LNCAP (cell line): ENCODE data around the gene LRGUK.

ENCODE experiments used
- TF ChIP-seq, protein P1 (sequence below): fragments of 450-650 bp; IDR thresholded peaks from 2 replicates; pipeline ENCODE4 v1.5.1; 2017; ENCODE audit warnings: mild to moderate bottlenecking

LRGUK gene, protein sequence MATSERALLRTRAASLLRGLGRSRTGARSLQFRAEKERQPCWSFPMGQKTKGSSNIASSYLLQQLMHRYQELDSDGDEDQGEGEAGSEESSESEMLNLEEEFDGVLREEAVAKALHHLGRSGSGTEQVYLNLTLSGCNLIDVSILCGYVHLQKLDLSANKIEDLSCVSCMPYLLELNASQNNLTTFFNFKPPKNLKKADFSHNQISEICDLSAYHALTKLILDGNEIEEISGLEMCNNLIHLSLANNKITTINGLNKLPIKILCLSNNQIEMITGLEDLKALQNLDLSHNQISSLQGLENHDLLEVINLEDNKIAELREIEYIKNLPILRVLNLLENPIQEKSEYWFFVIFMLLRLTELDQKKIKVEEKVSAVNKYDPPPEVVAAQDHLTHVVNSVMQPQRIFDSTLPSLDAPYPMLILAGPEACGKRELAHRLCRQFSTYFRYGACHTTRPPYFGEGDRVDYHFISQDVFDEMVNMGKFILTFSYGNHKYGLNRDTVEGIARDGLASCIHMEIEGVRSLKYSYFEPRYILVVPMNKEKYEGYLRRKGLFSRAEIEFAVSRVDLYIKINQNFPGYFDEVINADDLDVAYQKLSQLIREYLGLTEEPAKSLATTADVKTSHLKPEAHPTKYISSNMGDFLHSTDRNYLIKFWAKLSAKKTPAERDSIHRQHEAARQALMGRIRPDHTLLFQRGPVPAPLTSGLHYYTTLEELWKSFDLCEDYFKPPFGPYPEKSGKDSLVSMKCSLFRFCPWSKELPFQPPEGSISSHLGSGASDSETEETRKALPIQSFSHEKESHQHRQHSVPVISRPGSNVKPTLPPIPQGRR

DNA sequence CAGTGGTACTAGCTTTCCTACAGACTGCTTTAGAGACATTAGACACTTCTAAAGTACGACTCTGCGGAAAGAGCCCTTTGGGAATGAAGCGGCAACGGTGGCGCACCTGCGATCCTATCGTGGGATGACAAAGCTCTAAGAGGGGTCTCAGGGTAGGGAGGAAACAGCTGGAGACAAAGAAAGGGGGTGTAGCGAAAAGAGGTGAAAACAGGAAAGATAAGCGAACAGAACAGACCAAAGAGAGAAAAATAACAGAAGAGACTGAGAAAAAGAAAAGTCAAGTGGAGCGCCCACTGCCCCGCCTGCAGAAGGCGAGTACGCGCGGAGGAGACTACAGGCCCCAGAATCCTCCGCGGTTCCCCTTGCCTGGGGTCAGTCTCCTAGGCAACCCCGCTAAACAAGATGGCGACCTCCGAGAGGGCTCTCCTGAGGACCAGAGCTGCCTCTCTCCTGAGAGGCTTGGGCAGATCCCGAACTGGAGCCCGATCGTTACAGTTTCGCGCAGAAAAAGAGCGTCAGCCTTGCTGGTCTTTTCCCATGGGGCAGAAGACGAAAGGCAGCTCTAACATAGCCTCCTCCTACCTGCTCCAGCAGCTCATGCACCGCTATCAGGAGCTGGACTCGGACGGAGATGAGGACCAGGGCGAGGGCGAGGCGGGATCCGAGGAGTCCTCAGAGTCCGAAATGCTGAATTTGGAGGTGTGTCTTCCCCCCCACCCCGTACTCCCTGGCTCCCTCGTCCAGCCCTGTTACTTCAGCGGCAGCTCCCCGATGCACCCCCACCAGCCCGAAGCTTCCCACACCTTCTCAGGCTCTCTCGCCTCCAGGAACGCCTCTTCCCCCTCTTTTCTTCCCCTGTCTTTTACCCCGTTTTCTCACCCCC, at the start of gene LRGUK:
TSS of gene LRGUK (plus strand) at position 375 of the 883 bp plus-strand sequence. CDS start at position 403, 28 bp downstream.
- TF ChIP-seq, protein P1, sequence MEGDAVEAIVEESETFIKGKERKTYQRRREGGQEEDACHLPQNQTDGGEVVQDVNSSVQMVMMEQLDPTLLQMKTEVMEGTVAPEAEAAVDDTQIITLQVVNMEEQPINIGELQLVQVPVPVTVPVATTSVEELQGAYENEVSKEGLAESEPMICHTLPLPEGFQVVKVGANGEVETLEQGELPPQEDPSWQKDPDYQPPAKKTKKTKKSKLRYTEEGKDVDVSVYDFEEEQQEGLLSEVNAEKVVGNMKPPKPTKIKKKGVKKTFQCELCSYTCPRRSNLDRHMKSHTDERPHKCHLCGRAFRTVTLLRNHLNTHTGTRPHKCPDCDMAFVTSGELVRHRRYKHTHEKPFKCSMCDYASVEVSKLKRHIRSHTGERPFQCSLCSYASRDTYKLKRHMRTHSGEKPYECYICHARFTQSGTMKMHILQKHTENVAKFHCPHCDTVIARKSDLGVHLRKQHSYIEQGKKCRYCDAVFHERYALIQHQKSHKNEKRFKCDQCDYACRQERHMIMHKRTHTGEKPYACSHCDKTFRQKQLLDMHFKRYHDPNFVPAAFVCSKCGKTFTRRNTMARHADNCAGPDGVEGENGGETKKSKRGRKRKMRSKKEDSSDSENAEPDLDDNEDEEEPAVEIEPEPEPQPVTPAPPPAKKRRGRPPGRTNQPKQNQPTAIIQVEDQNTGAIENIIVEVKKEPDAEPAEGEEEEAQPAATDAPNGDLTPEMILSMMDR, result no peak

DNA sequence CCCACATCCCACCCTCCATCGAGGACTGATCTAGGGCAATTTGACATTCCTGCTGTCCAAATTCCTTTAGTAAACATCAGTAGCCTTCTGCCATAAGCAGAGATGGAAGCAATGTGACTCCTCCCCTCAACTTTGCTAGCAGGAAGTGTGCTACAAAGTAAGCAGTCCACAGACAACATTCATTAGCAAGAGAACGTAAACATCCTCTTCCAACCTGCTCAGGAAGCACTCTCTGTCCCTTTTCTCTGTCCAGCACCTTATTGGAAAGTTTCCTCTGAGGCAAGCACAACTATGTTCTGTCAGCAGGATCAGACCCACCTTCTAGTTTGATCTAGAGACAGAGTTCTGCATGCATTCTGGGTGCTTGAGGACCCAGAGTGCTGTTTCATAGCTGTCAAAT, 48.1 kb upstream of the LRGUK start:
- TF ChIP-seq, protein P1, result no peak

DNA sequence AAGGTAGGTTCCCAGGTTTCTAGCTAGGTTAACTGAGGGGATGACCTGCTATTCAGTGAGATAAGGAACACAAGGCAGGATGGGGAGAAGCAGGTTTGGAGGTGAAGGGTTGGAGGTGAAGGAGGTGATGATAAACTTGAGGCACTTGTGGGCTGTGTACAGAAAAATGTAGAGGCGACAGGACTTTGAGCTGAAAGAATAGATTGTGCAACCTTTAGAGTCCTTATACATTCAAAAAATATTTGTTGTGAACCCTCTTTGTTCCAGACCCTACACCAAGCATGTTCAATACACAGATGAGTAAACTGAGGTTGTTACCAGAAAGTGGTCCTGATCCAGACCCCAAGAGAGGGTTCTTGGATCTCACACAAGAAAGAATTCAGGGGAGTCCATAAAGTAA, 45.4 kb upstream of the LRGUK start:
- TF ChIP-seq, protein P1, result no peak

DNA sequence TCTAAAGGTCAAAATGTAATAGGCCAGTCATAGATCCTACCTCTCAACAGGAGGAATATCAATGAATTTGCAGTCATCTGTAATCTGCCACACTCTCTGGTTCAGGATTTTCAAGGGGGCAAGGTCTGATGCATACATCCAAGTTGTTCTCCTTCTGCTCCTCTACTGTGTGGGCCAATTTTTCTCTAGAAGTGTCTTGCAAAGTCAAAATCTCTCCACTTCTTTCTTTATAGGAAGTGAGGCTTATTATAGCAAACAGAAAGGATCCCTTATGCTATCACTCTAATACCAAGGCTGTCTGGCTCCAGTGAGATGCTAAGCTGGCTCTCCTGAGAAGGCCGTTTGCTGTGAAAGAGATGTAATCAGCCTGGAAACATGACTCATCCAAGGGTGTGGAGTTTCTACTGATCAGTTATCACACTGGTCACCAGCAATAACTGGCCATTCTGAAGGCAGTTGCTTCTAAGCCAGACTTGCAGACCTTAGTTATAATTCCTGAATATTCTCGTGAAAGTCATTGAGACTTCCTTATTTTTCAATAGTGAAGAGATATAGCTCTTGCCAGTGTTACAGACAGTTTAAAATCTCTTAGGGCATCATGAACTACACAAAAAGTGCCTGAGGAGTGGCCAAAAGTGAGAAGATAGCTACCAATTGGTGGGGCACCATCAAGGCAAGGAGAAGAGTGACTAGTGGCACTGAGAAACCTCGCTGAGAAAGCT, 43.2 kb upstream of the LRGUK start:
- TF ChIP-seq, protein P1, result no peak

DNA sequence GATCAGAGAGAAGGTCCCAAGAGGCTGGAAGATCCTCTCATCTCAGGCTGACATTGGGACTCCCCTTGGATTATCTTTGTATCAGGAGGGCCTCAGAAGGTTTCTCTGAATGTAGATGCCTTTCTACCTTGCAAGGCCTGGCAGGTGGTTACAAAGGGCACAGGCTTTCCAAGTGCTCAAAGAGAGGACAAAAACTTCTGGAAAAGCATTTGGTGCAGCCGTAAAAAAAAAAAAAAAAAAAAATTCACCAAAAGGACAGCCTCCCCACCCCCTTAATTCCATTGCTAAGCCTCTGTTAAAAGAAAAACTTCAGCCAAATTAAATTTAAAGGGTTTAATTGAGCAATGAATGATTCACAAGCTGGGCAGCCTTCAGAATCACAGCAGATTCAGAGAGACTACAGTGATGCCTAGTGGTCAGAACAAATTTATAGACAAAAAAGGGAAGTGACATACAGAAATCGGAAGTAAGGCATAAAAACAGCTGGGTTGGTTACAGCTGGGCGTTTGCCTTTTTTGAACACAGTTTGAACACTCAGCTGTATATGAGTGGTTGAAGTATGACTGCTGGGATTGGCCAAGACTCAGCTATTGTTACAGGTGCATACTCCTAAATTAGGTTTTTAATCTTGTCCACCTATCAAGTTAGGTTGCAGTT, 42.5 kb upstream of the LRGUK start:
- TF ChIP-seq, protein P1, result no peak

DNA sequence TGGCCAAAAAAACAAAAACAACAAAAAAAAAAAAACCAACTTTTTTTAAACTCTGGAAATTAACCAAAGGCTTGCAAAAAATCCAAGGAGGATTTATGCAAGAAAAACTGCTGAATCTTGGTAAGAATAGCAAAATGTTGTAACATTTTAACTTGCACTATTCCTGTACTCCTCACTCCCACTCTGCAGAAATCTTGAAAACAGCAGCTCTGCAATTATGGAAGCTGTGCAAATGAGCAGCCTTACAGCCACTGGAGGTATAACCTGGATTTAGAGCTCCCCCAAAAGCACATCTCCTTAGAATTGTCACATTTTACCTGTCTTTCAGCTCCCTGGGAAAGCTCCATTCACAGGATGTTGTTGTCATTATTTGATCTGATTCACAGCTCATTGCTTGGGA, 41.8 kb upstream of the LRGUK start:
- TF ChIP-seq, protein P1, result no peak
